Fibroblast of lung (primary cell): ENCODE data around the gene GPR37L1. TPM values are rescaled to one million over a fixed set of nuclear protein-coding genes. Genes with fewer than 3 reads are reported as not detected.

Experiments used
- DNase-seq, 2 donors: peaks; one replicate each; pipeline versions ENCODE4 v3.0.0 to v3.0.0-alpha.2; 2010; ENCODE audit warnings: low read depth in 2 of 2
- H2AFZ ChIP-seq: 2 replicates; pipeline ENCODE4 v1.5.1; 2012; ENCODE audit warnings: low read length, control low read depth, inconsistent platforms
- H3K27ac ChIP-seq: 2 replicates; pipeline ENCODE4 v1.5.1; 2011; ENCODE audit warnings: low read length, control low read depth; ENCODE audit not compliant: insufficient read depth
- H3K27me3 ChIP-seq: 2 replicates; pipeline ENCODE4 v1.5.1; 2011; ENCODE audit warnings: mild to moderate bottlenecking, low read length; ENCODE audit not compliant: control insufficient read depth, insufficient read depth
- H3K36me3 ChIP-seq: 2 replicates; pipeline ENCODE4 v1.5.1; 2011; ENCODE audit warnings: low read length; ENCODE audit not compliant: control insufficient read depth, insufficient read depth
- H3K4me1 ChIP-seq: 2 replicates; pipeline ENCODE4 v1.5.1; 2011; ENCODE audit warnings: low read length; ENCODE audit not compliant: control insufficient read depth, insufficient read depth; ENCODE audit errors: extremely low read depth
- H3K4me2 ChIP-seq: 2 replicates; pipeline ENCODE4 v1.5.1; 2011; ENCODE audit warnings: low read length, control low read depth; ENCODE audit not compliant: insufficient read depth; ENCODE audit errors: extremely low read depth
- H3K4me3 ChIP-seq, 4 experiments: fragments of 200-600 bp in 1 of 4; sonication (generic) in 1 of 4; replicated peaks in 1 of 4; 2 replicates each; pipeline ENCODE4 v1.5.1; 2011 to 2016; ENCODE audit warnings: low read length in 4 of 4, low read depth in 3 of 4, mild to moderate bottlenecking in 3 of 4, control low read depth in 2 of 4, inconsistent platforms in 1 of 4, mixed read lengths in 1 of 4; ENCODE audit not compliant: insufficient read depth in 1 of 4; ENCODE audit errors: control extremely low read depth in 1 of 4
- H3K79me2 ChIP-seq: 2 replicates; pipeline ENCODE4 v1.5.1; 2012; ENCODE audit warnings: mild to moderate bottlenecking, low read length, inconsistent platforms; ENCODE audit not compliant: control insufficient read depth, insufficient read depth
- H3K9ac ChIP-seq: 2 replicates; pipeline ENCODE4 v1.5.1; 2011; ENCODE audit warnings: mild to moderate bottlenecking, low read length, control low read depth; ENCODE audit not compliant: insufficient read depth
- H3K9me3 ChIP-seq: 2 replicates; pipeline ENCODE4 v1.5.1; 2012; ENCODE audit warnings: low read depth, low read length; ENCODE audit not compliant: control insufficient read depth, insufficient read depth
- H4K20me1 ChIP-seq: 2 replicates; pipeline ENCODE4 v1.5.1; 2011; ENCODE audit warnings: low read length; ENCODE audit not compliant: control insufficient read depth, insufficient read depth; ENCODE audit errors: extremely low read depth
- EZH2 ChIP-seq: IDR thresholded peaks from 2 replicates; pipeline ENCODE4 v1.5.1; 2012; ENCODE audit warnings: low read length, control low read depth, mild to moderate bottlenecking; ENCODE audit errors: missing control alignments
- polyA minus RNA-seq: library from RNA; depleted of rRNA, polyadenylated mRNA; stranded (reverse); fragments of >200 nt; gene quantifications from 2 replicates; pipeline ENCODE4 v1.2.3, GENCODE V29; 2011; ENCODE audit warnings: low replicate concordance
- polyA plus RNA-seq, 2 donors: library from polyadenylated mRNA; depleted of rRNA in 1 of 2; stranded (reverse) in 1 of 2; unstranded in 1 of 2; fragments of >200 nt; gene quantifications; 2 replicates each; pipeline ENCODE4 v1.2.1, GENCODE V29; 2011 to 2012; ENCODE audit warnings: missing spikeins in 1 of 2
- total RNA-seq: library from RNA; depleted of rRNA; stranded (reverse); fragments of >200 nt; gene quantifications from 2 replicates; pipeline ENCODE4 v1.2.1, GENCODE V29; 2014
- TF ChIP-seq, protein P1 (sequence below), 2 donors: IDR thresholded peaks in 1 of 2; conservative IDR thresholded peaks in 1 of 2; 1 replicate in 1 of 2; 2 replicates in 1 of 2; pipeline ENCODE4 v1.5.1; 2011 to 2012; ENCODE audit warnings: low read length in 2 of 2, control low read depth in 1 of 2, inconsistent platforms in 1 of 2, low read depth in 1 of 2, mild to moderate bottlenecking in 1 of 2

The GPR37L1 gene, protein sequence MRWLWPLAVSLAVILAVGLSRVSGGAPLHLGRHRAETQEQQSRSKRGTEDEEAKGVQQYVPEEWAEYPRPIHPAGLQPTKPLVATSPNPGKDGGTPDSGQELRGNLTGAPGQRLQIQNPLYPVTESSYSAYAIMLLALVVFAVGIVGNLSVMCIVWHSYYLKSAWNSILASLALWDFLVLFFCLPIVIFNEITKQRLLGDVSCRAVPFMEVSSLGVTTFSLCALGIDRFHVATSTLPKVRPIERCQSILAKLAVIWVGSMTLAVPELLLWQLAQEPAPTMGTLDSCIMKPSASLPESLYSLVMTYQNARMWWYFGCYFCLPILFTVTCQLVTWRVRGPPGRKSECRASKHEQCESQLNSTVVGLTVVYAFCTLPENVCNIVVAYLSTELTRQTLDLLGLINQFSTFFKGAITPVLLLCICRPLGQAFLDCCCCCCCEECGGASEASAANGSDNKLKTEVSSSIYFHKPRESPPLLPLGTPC
- total RNA-seq (not detected in 2 replicates), polyA plus RNA-seq (not detected in 2 replicates), polyA minus RNA-seq (not detected in 2 replicates)
- polyA plus RNA-seq (2012) = 0.02 and 0.05 TPM in 2 replicates

DNA sequence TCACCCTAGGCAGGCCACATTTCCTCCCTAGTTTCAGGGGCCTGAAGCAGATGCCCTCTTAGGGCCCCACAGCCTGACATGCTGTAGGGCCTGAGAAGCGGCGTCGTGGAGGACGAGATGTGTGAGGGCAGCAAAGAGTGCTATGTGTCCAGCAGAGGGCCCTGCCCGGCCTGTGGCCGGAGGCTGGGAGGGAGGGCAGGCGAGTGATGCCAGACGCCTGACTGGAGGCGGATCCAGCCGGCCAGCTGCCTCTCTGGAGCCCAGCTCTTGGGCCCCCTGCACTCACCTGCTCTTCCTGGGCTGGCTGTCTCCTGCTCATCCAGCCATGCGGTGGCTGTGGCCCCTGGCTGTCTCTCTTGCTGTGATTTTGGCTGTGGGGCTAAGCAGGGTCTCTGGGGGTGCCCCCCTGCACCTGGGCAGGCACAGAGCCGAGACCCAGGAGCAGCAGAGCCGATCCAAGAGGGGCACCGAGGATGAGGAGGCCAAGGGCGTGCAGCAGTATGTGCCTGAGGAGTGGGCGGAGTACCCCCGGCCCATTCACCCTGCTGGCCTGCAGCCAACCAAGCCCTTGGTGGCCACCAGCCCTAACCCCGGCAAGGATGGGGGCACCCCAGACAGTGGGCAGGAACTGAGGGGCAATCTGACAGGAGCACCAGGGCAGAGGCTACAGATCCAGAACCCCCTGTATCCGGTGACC, at the start of gene GPR37L1:
Gene GPR37L1, plus strand, starts transcription at position 279 of the 697 bp plus-strand sequence. Its CDS starts 47 bp downstream, at position 326.
- Histone ChIP-seq H3K79me2 (no peaks in the 10 kb centered on the region), H4K20me1 (no peaks in the 10 kb centered on the region), H3K27ac (no peak within 1 kb of the TSS), H3K4me3 (no peak within 1 kb of the TSS), H3K4me1 (peaks cover 2% of the 10 kb centered on the region), H3K36me3 (no peaks in the 10 kb centered on the region), H2AFZ (no peak within 1 kb of the TSS), H3K9ac (no peak within 1 kb of the TSS), H3K4me2 (no peak within 1 kb of the TSS), H3K27me3 (peaks cover 19% of the 10 kb centered on the region), H3K9me3 (no peaks in the 10 kb centered on the region)
- no peak for TF ChIP-seq EZH2
- TF ChIP-seq, protein P1, sequence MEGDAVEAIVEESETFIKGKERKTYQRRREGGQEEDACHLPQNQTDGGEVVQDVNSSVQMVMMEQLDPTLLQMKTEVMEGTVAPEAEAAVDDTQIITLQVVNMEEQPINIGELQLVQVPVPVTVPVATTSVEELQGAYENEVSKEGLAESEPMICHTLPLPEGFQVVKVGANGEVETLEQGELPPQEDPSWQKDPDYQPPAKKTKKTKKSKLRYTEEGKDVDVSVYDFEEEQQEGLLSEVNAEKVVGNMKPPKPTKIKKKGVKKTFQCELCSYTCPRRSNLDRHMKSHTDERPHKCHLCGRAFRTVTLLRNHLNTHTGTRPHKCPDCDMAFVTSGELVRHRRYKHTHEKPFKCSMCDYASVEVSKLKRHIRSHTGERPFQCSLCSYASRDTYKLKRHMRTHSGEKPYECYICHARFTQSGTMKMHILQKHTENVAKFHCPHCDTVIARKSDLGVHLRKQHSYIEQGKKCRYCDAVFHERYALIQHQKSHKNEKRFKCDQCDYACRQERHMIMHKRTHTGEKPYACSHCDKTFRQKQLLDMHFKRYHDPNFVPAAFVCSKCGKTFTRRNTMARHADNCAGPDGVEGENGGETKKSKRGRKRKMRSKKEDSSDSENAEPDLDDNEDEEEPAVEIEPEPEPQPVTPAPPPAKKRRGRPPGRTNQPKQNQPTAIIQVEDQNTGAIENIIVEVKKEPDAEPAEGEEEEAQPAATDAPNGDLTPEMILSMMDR (conservative IDR thresholded peaks at IDR 0.05 in 1 of 2, IDR thresholded peaks at IDR 0.05 in 1 of 2; ENCODE audit: low read depth in 1 of 2, low read length in 2 of 2) = peak; percentile 51 to 63
- DNase-seq = peak; percentile 32 to 55

DNA sequence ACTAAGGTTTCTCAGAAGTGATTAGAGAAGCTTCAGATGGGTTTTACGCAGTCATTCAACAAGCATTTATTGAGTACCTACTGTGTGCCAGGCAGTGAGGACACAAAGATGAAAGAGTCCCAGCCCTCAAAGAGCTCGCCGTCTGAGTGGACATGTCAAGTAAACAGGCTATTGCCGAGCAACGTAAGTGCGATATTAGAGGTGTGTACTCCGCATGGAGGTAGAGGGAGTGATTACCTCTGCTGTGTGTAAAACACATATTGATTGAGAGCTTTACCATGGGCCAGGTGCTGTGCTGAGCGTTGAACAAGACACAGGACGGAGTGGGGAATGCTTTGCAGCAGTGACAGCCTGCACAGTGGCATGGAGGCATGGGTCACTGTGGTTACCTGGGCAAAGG, 49.5 kb upstream of the GPR37L1 start:
- peaks cover 2% of the 10 kb centered on the region for H3K4me1 ChIP-seq
- H4K20me1 ChIP-seq = no peaks in the 10 kb centered on the region
- no peaks in the 10 kb centered on the region for H3K27me3 ChIP-seq
- H3K36me3 ChIP-seq = no peaks in the 10 kb centered on the region
- H3K4me2 ChIP-seq = no peak overlapping the region
- H3K9ac ChIP-seq = no peak overlapping the region
- DNase-seq = no peak
- H3K27ac ChIP-seq = no peak overlapping the region
- no peak overlapping the region for H2AFZ ChIP-seq
- no peaks in the 10 kb centered on the region for H3K79me2 ChIP-seq
- H3K9me3 ChIP-seq = no peaks in the 10 kb centered on the region
- TF ChIP-seq EZH2 = no peak
- TF ChIP-seq, protein P1 (conservative IDR thresholded peaks at IDR 0.05 in 1 of 2, IDR thresholded peaks at IDR 0.05 in 1 of 2; ENCODE audit: low read depth in 1 of 2, low read length in 2 of 2) = no peak
- no peak overlapping the region for H3K4me3 ChIP-seq

DNA sequence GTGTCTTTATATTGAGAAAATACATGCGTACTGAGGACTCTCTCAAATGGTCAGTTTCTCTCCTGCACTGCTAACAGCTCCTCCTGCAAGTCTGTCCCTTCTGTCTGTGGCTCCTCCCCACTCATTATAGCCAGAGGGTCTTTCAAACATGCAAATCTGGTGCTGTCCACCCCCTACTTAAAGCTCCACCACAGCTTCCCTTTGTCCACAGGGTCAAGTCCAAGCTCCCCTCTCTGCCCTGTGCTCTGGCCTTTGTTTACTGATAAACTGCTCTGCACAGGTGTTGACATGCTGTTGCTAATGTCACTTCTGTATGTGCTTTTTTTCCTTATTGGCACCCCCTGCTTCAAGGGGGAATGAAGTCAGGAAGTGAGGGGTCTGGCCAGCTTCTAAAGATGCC, 47.7 kb upstream of the GPR37L1 start:
- Histone ChIP-seq H3K9ac (no peak overlapping the region), H3K4me2 (no peak overlapping the region), H3K4me3 (no peak overlapping the region), H3K9me3 (no peaks in the 10 kb centered on the region), H3K36me3 (no peaks in the 10 kb centered on the region), H3K4me1 (peaks cover 2% of the 10 kb centered on the region), H3K79me2 (no peaks in the 10 kb centered on the region), H3K27me3 (no peaks in the 10 kb centered on the region), H2AFZ (no peak overlapping the region), H4K20me1 (no peaks in the 10 kb centered on the region), H3K27ac (no peak overlapping the region)
- no peak for TF ChIP-seq EZH2
- TF ChIP-seq, protein P1 (conservative IDR thresholded peaks at IDR 0.05 in 1 of 2, IDR thresholded peaks at IDR 0.05 in 1 of 2; ENCODE audit: low read depth in 1 of 2, low read length in 2 of 2) = no peak
- no peak for DNase-seq
